ENCODE results near the gene TMEM150B.

- TF ChIP-seq POLR2A (IDR thresholded peaks at IDR 0.05) = no peak
- no peak for TF ChIP-seq CTCF (IDR thresholded peaks at IDR 0.05)
- no peak for TF ChIP-seq EP300 (IDR thresholded peaks at IDR 0.05)
These were observed 26.9 kb upstream of the TMEM150B start for GRCh38 chr19:55352040-55352439.
